ENCODE results near the gene CNGB1.
"Not testable (repeated sequence)": the region's sequence is repeated elsewhere in the genome, so short reads cannot be mapped to it uniquely, and the experiment has no call there.

DNA sequence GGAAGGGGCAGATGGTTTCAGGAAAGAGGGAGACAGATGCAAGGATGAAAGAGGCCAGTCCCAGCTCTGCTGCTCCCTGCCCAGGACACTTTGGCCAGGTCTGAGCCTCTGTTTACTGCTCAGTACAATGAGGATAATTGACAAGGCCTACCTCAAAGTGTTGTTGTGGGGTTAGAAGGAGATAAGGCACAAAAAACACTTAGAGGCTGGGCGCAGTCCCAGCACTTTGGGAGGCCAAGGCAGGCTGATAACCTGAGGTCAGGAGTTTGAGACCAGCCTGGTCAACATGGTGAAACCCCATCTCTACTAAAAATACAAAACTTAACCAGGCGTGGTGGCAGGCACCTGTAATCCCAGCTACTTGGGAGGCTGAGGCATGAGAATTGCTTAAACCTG is 7.1 kb upstream of the CNGB1 start:
- TF ChIP-seq, protein P1, sequence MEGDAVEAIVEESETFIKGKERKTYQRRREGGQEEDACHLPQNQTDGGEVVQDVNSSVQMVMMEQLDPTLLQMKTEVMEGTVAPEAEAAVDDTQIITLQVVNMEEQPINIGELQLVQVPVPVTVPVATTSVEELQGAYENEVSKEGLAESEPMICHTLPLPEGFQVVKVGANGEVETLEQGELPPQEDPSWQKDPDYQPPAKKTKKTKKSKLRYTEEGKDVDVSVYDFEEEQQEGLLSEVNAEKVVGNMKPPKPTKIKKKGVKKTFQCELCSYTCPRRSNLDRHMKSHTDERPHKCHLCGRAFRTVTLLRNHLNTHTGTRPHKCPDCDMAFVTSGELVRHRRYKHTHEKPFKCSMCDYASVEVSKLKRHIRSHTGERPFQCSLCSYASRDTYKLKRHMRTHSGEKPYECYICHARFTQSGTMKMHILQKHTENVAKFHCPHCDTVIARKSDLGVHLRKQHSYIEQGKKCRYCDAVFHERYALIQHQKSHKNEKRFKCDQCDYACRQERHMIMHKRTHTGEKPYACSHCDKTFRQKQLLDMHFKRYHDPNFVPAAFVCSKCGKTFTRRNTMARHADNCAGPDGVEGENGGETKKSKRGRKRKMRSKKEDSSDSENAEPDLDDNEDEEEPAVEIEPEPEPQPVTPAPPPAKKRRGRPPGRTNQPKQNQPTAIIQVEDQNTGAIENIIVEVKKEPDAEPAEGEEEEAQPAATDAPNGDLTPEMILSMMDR (IDR thresholded peaks at IDR 0.05; ENCODE audit: poor library complexity, severe bottlenecking): not testable (repeated sequence)
- TF ChIP-seq, protein P2, sequence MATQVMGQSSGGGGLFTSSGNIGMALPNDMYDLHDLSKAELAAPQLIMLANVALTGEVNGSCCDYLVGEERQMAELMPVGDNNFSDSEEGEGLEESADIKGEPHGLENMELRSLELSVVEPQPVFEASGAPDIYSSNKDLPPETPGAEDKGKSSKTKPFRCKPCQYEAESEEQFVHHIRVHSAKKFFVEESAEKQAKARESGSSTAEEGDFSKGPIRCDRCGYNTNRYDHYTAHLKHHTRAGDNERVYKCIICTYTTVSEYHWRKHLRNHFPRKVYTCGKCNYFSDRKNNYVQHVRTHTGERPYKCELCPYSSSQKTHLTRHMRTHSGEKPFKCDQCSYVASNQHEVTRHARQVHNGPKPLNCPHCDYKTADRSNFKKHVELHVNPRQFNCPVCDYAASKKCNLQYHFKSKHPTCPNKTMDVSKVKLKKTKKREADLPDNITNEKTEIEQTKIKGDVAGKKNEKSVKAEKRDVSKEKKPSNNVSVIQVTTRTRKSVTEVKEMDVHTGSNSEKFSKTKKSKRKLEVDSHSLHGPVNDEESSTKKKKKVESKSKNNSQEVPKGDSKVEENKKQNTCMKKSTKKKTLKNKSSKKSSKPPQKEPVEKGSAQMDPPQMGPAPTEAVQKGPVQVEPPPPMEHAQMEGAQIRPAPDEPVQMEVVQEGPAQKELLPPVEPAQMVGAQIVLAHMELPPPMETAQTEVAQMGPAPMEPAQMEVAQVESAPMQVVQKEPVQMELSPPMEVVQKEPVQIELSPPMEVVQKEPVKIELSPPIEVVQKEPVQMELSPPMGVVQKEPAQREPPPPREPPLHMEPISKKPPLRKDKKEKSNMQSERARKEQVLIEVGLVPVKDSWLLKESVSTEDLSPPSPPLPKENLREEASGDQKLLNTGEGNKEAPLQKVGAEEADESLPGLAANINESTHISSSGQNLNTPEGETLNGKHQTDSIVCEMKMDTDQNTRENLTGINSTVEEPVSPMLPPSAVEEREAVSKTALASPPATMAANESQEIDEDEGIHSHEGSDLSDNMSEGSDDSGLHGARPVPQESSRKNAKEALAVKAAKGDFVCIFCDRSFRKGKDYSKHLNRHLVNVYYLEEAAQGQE (IDR thresholded peaks at IDR 0.05; ENCODE audit: borderline replicate concordance): not testable (repeated sequence)
- TF ChIP-seq EZH2 (IDR thresholded peaks at IDR 0.05; ENCODE audit: borderline replicate concordance, insufficient read depth, low read length, poor library complexity, severe bottlenecking); EP300 (conservative IDR thresholded peaks at IDR 0.05; ENCODE audit: poor library complexity, severe bottlenecking); RAD21 (conservative IDR thresholded peaks at IDR 0.05); TAF1 (IDR thresholded peaks at IDR 0.05; ENCODE audit: low read depth); POLR2AphosphoS5 (IDR thresholded peaks at IDR 0.05); SMC3 (conservative IDR thresholded peaks at IDR 0.05; ENCODE audit: poor library complexity); MXI1 (conservative IDR thresholded peaks at IDR 0.05; ENCODE audit: poor library complexity, severe bottlenecking): not testable (repeated sequence)

All from neural cell (in vitro differentiated cells).